NCI-H1694 treated with DMSO at 0.1 percent for 48 hours (cell line): Measurements from ENCODE around the gene PRDM15.

Source experiments
- DNase-seq: peaks from one replicate; lab custom pipeline; 2025; lab: John Stamatoyannopoulos, UW

PRDM15 gene

GRCh38 chr21:41879190-41879998 lies at the start of gene PRDM15:
Gene PRDM15, minus strand, starts transcription at chr21:41879344. Its CDS starts 18,981 bp downstream, at chr21:41860363.
- DNase-seq, result peak; percentile 48

GRCh38 chr21:41928621-41929220 lies 49.6 kb upstream of the PRDM15 start:
- DNase-seq, result no peak

DNA sequence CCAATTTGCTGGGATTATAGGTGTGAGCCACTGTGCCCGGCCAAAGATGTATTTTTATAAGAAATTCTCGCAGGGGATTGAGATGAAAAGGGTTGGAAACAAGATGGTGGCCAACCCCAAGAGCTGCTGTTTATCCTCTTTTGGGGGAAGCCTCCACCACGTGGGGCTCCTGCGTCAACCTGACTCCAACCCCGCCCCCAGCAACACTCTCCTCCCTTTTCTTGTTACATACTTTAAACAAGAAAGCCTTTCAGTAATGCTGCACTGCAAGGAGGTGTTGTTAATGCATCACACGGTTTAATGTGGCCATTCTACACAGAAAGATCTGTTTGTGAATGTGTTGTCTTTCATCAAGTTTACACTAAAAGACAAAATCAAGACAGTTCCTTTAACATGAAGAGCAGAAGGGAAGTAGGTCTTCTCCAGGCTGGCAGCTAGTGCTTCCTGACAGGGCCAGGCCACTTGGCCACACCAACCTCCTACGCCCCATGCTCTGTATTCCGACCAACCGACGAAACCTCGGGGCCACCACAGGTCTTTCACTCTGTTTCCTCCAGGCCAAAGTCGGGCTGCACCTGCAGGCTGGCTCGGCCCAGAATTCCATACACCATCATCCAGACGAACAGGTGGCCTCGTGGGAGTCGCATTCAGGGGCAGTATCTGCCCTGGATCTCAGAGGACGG lies 48.7 kb upstream of the PRDM15 start:
- no peak for DNase-seq

GRCh38 chr21:41926807-41927171 lies 47.6 kb upstream of the PRDM15 start:
- DNase-seq, result no peak

- no peak for DNase-seq
Measured at GRCh38 chr21:41926117-41926806, 47.1 kb upstream of the PRDM15 start.

- no peak for DNase-seq
Measured at GRCh38 chr21:41925767-41926116, 46.6 kb upstream of the PRDM15 start.

DNA sequence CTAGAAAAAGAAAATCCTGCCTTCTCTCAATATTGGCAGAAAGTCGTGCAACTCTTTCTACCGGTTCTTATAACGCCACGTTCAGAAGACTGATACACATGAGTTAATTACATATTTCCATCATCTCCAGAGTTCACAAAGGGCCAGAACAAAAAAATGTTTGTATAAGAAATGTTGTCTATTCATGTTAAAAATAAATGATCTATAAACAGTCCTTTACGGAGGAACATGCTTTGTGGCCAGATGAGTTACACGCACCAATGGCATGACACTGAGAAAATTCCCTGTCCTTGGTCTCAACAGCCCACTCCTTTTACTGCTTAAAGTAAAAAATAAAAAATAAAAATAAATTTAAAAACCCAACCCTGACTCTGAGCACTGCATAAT lies 45.2 kb upstream of the PRDM15 start:
- DNase-seq, result no peak

DNA sequence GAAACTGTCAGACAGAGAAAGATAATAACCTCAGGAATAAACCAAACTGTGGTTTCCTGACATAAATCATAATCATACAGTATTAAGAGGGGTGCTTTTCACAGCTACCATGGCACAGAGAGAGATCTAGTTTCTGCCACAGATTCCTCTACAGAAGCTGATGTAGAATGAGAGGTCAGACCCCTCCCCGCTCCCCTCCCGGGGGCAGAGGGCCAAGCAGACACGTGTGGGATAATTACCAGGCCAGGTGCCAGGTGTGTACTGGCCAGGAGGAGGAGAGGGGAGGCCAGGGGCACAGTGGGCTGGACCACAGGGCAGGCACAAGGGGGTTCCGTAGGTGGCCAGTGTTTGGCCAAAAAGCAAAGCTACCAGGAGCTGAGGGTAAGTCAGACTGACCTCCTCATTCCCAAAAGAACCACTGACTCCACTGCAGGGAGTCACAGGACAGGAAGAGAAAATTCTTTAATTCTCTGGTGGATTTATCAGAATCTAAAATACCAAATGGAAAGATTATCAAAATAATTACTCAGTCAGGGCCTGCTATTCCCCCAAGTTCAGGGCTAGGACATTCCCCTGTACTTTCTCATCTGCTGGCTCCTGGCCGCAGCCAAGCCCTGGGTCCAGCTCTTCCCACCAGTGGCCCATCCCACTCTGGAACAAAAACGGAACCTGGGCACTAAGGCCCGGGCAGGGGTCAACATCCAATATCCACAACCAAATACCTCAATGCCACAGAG lies 44.7 kb upstream of the PRDM15 start:
- no peak for DNase-seq

DNA sequence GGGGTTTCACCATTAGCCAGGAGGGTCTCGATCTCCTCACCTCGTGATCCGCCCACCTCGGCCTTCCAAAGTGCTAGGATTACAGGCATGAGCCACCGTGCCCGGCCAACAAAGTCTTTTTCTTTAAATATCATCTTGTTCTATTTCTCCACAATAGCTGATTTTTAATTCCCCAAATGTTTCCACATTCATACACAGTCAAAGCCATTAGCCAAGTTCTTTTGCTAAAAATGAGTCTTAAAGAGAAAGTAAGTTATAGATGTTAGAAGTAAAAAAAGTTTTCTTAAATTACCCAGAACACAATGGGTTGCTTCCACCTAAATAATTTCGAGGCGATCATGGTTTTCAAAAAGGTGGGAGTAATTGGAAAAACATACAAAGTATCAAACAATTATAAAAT lies 44.0 kb upstream of the PRDM15 start:
- DNase-seq, result no peak

DNA sequence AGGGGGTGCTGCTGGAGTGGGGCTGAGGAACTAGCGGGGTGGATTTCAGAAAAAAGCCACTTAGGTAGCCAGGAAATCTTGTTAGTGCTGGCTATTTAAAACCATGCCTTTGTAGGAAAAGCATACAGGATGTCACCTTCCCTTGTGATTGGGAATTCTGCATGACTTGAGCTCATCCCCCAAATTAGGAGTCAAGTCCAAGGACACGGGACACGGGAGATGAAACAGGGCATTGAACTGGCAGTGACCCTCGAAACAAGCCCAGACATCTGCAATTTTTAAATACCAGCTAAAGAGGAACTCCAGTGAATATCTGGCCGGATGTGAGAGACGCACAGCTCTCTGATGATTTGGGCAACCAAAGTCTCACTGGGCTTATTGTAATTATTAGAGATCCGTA lies 41.9 kb upstream of the PRDM15 start:
- DNase-seq, result no peak

DNA sequence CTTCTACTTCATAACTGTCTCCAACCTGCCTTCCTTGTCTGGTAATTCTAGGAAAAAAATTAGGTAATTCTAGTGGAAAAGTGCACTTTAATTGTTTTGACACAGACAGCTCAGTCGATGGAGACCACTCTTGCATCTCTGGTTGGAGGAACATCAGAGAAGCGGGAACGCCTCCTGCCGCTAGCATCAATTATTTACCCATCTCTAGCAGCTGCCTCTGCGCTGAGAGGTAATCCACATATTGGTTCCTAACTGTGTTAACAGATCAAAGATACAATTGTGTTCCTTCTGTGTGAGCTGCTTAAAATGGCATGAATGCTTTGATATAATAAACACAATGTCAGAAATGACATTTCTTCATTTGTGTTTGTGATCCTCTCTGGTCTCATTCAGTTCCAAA lies 41.3 kb upstream of the PRDM15 start:
- no peak for DNase-seq

- DNase-seq, result no peak
Measured at GRCh38 chr21:41919666-41920398, 40.7 kb upstream of the PRDM15 start.

- DNase-seq, result no peak
Measured at GRCh38 chr21:41918561-41919358, 39.6 kb upstream of the PRDM15 start.

DNA sequence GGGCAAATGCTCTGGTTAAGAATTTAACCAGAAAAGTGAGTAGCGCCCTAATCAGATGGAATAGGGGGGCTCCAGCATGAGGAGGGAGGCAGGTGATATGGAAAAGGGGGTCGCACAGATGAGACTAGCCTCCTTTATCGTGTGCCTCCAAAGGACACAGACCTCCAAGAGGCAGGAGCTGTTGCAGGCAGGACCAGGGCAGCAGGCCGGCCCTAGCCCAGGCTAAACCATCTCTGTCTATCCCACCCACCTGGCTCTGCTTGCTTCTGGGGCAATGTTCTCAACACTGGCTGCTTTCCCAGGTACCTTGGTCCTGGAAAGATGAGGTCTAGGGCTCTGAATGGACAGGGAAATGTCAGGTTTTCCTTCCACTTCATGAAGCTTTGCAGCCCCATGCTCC lies 38.4 kb upstream of the PRDM15 start:
- no peak for DNase-seq

GRCh38 chr21:41916888-41917433 lies 37.8 kb upstream of the PRDM15 start:
- no peak for DNase-seq

DNA sequence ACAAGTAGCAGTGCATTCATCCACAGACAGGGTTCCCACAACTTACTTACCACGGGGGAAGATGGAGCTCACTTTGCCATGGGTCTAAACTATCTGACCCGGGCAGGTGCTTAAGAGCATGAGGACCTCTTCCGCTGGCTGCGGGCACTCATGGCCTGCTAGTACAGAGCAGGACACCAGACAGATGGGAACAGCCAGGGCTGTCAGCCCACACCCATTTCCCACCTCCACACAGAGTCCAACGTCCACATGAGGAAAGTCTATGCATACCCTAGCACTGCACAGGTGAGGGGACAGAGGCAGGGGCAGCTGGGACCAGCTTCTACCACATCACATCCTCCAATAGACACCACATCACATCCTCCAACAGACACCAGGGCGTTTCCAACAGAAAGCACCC lies 35.8 kb upstream of the PRDM15 start:
- no peak for DNase-seq

DNA sequence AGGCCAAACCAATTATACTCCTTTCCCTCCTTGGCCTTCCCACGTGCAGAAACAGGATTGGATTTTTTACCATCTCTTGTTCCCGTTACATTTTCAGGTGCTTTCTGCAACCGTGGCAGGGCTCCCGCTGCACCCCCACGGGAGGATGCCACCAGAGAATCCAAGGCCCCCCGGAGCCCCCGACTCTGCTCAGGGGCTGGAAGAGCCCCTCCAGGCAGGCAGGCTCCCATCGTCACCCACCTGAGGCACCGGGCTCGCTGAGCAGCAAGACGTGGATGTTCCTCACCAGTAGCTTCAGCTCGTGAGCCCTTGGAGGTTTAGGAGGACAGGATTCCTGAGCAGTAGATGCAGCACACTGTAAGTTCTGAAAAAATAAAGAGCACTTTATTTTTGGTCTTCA lies 35.2 kb upstream of the PRDM15 start:
- DNase-seq, result no peak

DNA sequence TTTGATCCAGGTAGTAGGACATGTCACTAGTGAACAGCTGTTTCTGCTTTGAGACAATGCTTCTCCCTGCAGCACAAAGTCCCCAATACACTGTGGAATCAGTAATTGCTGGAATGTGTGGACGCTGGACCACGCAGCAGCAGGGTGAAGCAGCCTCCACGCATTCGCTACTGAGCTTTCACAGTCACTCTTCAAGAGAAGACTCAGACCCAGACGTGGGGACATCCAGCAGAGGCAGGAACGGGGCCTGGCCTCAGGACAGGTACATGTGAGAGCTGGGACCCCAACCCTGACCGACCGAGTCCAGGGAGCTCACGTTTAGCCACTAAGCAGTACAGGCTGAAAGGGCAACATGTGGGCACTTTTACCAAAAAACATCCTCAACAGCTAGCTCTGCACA lies 34.1 kb upstream of the PRDM15 start:
- no peak for DNase-seq

GRCh38 chr21:41908829-41909228 lies 29.7 kb upstream of the PRDM15 start:
- no peak for DNase-seq
